ENCODE measurements around the gene MAN1A2. TPM values are rescaled to one million over a fixed set of nuclear protein-coding genes. Genes with fewer than 3 reads are reported as not detected.

Gene MAN1A2
- total RNA-seq, 2 experiments from 2014 or later, result 33.8 to 35.0 TPM

DNA sequence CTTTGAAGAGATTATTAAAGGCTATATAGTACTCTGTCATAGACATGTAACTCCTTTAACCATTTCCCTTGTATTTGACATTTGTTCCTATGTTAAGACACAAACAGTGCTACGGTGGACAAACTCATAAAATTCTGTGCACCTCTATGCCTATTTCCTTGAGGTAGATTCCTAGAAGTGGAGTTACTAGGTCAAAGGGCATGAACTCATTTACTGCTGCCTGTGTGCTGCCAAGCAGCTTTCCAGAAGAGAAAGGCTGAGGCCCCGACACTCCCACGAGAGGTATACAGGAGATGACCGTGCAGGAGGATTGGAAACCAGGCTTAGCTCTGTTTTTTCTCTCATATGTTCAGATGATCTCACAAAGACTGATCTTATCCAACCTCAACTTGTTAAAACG is 204.2 kb downstream of the MAN1A2 start:
- no peaks in the 10 kb centered on the region for H3K9me3 Mint-ChIP-seq
- H3K27ac Mint-ChIP-seq, result no peak overlapping the region
- no peaks in the 10 kb centered on the region for H3K36me3 Mint-ChIP-seq (ENCODE audit: low read depth)
- H3K4me1 Mint-ChIP-seq, result peaks cover 28% of the 10 kb centered on the region
- ChIA-PET CTCF (no interaction called here), POLR2A (no interaction called here)
- H3K4me3 Mint-ChIP-seq, result no peak overlapping the region
- DNase-seq, result peak; percentile 4
- no peaks in the 10 kb centered on the region for H3K27me3 Mint-ChIP-seq

GRCh38 chr1:117572546-117572945 is 205.3 kb downstream of the MAN1A2 start:
- ChIA-PET CTCF (interaction anchor here (2.1 to 2.3 kb wide), 2 partner anchors 38 to 102 kb away, joined by 6 to 7 read pairs; no protein-coding TSS in a partner anchor), POLR2A (interaction anchor here (0.9 kb wide), 1 partner anchor 34 kb away, joined by 3 read pairs; the partner anchor contains the start of gene TENT5C)
- Mint-ChIP-seq H3K9me3 (no peaks in the 10 kb centered on the region), H3K4me1 (peaks cover 28% of the 10 kb centered on the region), H3K27ac (peak overlapping the region; percentile 23), H3K4me3 (no peak overlapping the region), H3K27me3 (no peaks in the 10 kb centered on the region), H3K36me3 (ENCODE audit: low read depth) (no peaks in the 10 kb centered on the region)
- DNase-seq, result peak; percentile 56

DNA sequence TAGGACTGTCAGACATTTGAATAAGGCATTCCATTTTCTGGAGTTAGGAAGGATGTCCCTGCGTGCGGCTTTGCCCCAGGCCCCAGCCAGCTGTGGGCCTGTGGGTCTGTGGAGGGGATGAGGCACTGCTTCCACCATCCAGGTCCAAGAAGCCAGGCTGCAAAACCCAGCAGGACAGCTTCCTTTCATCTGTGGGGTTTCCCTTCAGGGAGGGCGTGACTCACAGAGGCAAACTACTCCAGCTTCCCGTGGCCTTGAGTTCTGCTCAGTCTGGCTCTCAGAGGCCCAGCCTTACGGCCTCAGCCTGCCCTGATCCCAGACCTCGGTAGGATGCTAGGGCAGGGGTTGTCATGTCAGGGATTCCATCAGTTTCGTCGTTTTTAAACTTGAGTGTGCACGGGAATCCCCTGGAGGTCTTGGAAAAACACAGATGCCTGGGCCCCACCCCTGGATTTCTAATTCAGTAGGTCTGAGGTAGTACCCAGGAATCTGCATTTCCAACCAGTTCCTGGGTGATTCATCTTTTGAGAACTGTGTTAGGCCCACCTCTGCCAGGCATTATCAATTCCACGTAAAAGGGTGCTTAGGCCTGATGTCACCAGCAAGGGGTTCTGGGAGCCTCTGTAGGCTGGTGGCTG is 206.3 kb downstream of the MAN1A2 start:
- no peaks in the 10 kb centered on the region for H3K36me3 Mint-ChIP-seq (ENCODE audit: low read depth)
- no peak overlapping the region for H3K27ac Mint-ChIP-seq
- CTCF ChIA-PET, result interaction anchor here (2.1 to 2.3 kb wide), 2 partner anchors 39 to 101 kb away, joined by 6 to 7 read pairs; no protein-coding TSS in a partner anchor
- no peaks in the 10 kb centered on the region for H3K9me3 Mint-ChIP-seq
- peaks cover 28% of the 10 kb centered on the region for H3K4me1 Mint-ChIP-seq
- no peaks in the 10 kb centered on the region for H3K27me3 Mint-ChIP-seq
- H3K4me3 Mint-ChIP-seq, result no peak overlapping the region
- DNase-seq, result no peak
- POLR2A ChIA-PET, result interaction anchor here (0.9 kb wide), 1 partner anchor 33 kb away, joined by 3 read pairs; the partner anchor contains the start of gene TENT5C

DNA sequence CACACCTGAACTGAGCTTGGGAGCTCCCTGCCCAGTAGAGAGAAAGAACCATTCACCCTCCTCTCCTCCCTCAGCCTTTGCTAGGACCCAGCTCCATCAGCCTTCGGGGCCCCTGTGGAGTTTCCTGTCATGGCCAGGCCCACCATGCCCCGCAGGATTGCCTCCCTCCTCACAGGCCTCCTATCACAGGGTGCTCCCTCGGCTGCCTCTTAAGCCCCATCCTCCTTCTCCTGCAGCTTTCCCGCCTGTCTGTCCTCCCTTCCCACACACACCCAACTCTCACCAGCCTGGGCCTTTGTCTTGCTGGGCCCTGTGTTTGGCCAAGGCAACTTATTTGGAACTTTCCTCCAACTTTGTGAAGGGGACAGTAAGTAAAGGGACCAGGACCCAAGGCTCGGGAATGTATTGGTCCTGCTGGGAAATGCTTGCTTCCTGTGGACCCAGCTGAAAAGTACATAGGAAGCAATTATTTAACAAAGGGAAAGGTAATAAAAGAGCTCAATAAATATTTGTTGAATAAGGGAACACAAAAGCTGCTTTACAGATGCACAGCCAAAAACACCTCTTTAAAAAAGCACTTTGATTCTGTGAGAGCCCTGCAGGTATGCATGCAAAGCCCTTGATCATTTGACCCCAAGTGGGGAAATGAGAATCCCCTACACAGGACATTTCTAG is 207.0 kb downstream of the MAN1A2 start:
- Mint-ChIP-seq H3K36me3 (ENCODE audit: low read depth) (no peaks in the 10 kb centered on the region), H3K4me1 (peaks cover 28% of the 10 kb centered on the region), H3K27ac (no peak overlapping the region), H3K27me3 (no peaks in the 10 kb centered on the region), H3K9me3 (no peaks in the 10 kb centered on the region), H3K4me3 (no peak overlapping the region)
- POLR2A ChIA-PET, result no interaction called here
- no peak for DNase-seq
- CTCF ChIA-PET, result interaction anchor here (0.9 to 2.3 kb wide), 3 partner anchors 40 to 180 kb away, joined by 4 to 7 read pairs (median 6); no protein-coding TSS in a partner anchor

DNA sequence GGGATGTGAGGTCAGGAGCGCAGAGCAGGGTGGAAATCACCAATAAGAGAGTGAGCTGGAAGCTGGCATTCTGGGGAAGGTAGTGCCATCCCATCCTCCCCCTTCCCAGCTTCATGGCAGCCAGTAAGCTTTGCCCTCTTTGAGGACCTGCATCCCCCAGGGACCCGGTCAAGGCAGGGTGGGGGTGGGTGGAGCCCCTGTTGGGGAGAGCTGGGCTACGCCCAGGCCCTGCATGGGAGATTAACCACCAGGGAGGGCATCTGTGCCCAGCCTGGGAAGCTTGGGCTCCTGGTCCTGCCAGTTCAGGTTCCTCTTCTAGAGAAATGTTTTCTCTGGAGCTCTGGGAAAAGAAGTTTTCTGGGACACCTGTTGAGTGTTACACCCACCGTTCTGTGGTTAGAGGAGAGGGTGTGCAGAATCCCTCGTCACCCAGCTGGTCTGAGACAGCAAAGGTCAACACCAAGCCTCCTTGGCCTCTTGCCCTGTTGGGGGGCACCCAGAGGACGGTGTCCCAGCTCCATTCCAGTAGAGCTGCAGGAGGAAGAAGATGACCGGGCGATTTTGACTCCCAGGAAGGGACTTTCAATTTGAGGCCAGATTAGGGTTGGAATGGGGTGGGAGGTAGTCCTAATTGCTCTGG is 208.5 kb downstream of the MAN1A2 start:
- Mint-ChIP-seq H3K4me3 (no peak overlapping the region), H3K9me3 (no peaks in the 10 kb centered on the region)
- CTCF ChIA-PET, result interaction anchor here (1.1 kb wide), 1 partner anchor 40 kb away, joined by 3 read pairs; no protein-coding TSS in a partner anchor

GRCh38 chr1:117576236-117576635 is 209.0 kb downstream of the MAN1A2 start:
- Mint-ChIP-seq H3K27me3 (no peaks in the 10 kb centered on the region), H3K4me1 (peaks cover 28% of the 10 kb centered on the region)
- POLR2A ChIA-PET, result interaction anchor here (1.4 kb wide), 1 partner anchor 31 kb away, joined by 3 read pairs; no protein-coding TSS in a partner anchor

More for the DNA sequence above, 208.5 kb downstream of the MAN1A2 start:
- no peak for DNase-seq
- H3K27ac Mint-ChIP-seq, result no peak overlapping the region
- peaks cover 28% of the 10 kb centered on the region for H3K4me1 Mint-ChIP-seq
- no peaks in the 10 kb centered on the region for H3K36me3 Mint-ChIP-seq (ENCODE audit: low read depth)
- H3K27me3 Mint-ChIP-seq, result no peaks in the 10 kb centered on the region
- POLR2A ChIA-PET, result interaction anchor here (0.9 to 1.4 kb wide), 2 partner anchors 14 to 32 kb away, joined by 3 read pairs; no protein-coding TSS in a partner anchor

GRCh38 chr1:117577191-117577885 is 210.1 kb downstream of the MAN1A2 start:
- H3K27ac Mint-ChIP-seq, result no peak overlapping the region

More at GRCh38 chr1:117576236-117576635, 209.0 kb downstream of the MAN1A2 start:
- Mint-ChIP-seq H3K9me3 (no peaks in the 10 kb centered on the region), H3K36me3 (ENCODE audit: low read depth) (no peaks in the 10 kb centered on the region), H3K4me3 (no peak overlapping the region), H3K27ac (no peak overlapping the region)
- CTCF ChIA-PET, result no interaction called here
- DNase-seq, result no peak

DNA sequence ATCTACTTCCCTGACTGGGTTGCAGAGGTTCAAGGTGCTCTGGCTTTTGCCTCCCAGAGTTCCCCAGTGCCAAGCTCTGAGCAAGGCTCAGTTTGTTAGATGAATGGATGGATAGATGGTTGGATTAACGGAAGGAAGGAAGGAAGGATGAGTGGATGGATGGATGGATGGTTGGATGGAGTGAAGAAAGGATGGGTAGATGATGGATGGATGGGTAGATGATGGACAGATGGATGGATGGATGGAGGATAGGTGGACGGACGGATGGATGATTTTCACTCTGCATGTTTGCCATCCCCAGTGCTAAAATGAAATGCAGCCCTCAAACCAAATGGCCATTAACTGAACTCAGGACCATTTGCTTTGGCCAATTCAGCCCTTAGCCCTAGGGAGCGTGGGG is 211.2 kb downstream of the MAN1A2 start:
- H3K4me1 Mint-ChIP-seq, result peaks cover 6% of the 10 kb centered on the region
- no peak for DNase-seq
- CTCF ChIA-PET, result no interaction called here
- H3K27me3 Mint-ChIP-seq, result no peaks in the 10 kb centered on the region
- no peaks in the 10 kb centered on the region for H3K9me3 Mint-ChIP-seq
- POLR2A ChIA-PET, result interaction anchor here (1.4 kb wide), 1 partner anchor 13 kb away, joined by 3 read pairs; no protein-coding TSS in a partner anchor
- H3K36me3 Mint-ChIP-seq (ENCODE audit: low read depth), result no peaks in the 10 kb centered on the region
- H3K4me3 Mint-ChIP-seq, result no peak overlapping the region
- no peak overlapping the region for H3K27ac Mint-ChIP-seq

More at GRCh38 chr1:117577191-117577885, 210.1 kb downstream of the MAN1A2 start:
- no peak for DNase-seq
- ChIA-PET POLR2A (interaction anchor here (1.4 kb wide), 1 partner anchor 12 kb away, joined by 3 read pairs; no protein-coding TSS in a partner anchor), CTCF (interaction anchor here (1.1 kb wide), 1 partner anchor 176 kb away, joined by 3 read pairs; no protein-coding TSS in a partner anchor)
- Mint-ChIP-seq H3K9me3 (no peaks in the 10 kb centered on the region), H3K4me1 (peaks cover 18% of the 10 kb centered on the region), H3K4me3 (no peak overlapping the region), H3K27me3 (no peaks in the 10 kb centered on the region), H3K36me3 (ENCODE audit: low read depth) (no peaks in the 10 kb centered on the region)

Other genes starting within 250 kb of the MAN1A2 start
- gene TRIM45, start 245.7 kb upstream of the MAN1A2 start, total RNA-seq, result under 1 TPM; 0.55 to 0.78 TPM
- not detected for gene VTCN1, start 156.5 kb upstream of the MAN1A2 start, total RNA-seq
- 10 to 100 TPM; 64.5 to 66.1 TPM for gene TENT5C, start 238.6 kb downstream of the MAN1A2 start, total RNA-seq

Measured in activated CD4-positive, alpha-beta memory T cell treated with anti-CD3 and anti-CD28 coated beads, Interleukin-2, amount 10 ng/mL, durations not matched to agents 7 days and 5 days (primary cell).